Umbilical cord (tissue), 2 donors: ENCODE data around the gene TMC3. TPM values are rescaled to one million over a fixed set of nuclear protein-coding genes. Genes with fewer than 3 reads are reported as not detected.

Experiments used
- DNase-seq: peaks from one replicate; pipeline ENCODE4 v3.0.0-alpha.2; 2015; ENCODE audit warnings: low spot score
- total RNA-seq: library from RNA; depleted of rRNA; stranded (reverse); fragments of >200 nt; gene quantifications from one replicate; pipeline ENCODE4 v1.2.3, GENCODE V29; 2014; ENCODE audit warnings: low replicate concordance; ENCODE audit not compliant: insufficient read depth

Gene TMC3
- total RNA-seq, 1 donor from 2014 or later = 0.48 TPM

DNA sequence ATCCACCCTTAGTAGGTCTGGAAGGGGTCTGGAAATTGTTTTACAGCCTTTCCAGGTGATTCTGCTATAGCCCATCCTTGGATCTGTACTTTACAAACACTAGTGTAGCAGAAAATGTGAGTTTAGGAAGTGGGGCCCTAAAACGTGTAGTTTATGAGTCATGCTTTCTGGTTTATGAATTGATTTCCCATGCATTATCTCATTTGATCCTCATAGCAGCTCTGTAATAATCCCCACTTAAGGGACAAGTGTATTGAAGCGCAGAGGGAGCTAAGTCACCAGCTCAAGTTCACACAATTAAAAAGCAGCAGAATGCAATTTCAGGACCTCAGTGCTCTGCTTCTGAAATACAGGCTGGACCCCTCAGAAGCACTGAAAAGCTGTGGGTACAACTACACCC is 27.4 kb downstream of the TMC3 start:
- DNase-seq = no peak

DNA sequence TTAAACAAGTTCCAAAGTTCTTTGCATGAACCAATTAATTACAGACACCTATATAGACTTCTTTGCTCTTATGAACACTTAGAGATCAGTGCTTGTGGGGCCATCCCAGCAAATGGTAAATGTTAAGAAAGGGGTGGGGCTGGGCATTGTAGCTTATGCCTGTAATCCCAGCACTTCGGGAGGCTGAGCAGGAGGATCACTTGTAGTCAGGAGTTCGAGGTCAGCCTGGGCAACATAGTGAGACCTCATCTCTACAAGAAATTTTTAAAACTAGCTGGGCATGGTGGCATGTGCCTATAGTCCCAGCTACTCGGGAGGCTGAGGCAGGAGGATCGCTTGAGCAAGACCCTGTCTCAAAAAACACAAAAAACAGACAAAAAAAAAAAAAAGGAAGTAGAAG is 30.6 kb downstream of the TMC3 start:
- DNase-seq = no peak

DNA sequence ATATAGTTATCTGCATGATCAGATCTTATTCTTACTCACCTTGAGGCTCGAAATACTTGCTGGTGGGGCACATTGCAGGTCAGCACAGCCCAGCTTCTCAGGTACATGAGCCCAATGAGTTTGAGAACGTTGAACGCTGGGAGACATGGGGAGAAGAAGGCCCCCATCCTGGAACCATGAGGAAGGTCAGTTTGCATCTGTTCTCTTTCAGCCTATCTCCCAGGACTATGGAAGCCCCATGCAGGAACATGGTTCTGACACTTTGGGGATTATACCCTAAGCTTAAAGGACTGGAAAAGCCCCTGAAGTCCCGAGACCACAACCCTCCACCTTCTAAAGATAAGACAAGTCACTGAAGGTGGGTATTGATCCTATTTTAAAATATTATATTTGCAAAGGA is 32.7 kb downstream of the TMC3 start:
- DNase-seq = no peak

DNA sequence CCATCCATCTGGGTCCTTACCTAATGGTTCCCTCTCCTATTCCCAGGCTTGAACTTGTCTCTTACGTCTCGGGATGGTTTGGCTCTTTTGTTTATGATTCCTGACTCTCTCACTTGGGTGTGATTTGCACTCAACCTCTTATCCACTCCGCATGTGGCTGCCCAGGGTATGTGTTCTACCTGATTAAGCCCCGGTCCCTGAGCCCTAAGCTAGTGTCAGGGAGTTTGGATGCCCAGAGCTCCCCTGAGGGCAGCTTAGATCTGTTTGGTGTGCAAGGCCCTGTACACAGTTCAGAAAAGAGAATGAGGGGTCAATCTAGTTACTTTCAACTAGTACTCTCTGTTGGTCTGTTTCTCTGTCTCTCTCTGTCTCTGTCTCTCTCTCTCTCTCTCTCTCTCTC is 34.2 kb downstream of the TMC3 start:
- DNase-seq = no peak

DNA sequence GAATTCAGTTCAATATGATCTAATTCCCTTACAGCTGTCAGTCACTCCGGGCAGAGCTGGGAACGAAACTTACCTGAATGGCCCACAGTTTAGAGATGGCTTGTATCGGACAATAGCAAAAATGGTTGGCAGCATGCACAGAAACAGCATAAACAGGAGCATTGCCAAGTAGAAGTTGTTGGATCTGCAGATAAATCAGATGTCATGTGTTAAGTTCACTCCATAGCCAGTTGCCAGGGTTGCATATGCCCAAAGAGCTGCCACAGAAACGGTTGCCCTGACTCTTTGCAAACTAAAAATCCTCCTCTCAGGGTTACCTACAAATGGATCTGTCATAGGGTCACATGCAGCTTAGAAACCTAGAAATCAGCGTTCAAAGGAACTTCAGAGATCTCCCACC is 34.7 kb downstream of the TMC3 start:
- DNase-seq = no peak

DNA sequence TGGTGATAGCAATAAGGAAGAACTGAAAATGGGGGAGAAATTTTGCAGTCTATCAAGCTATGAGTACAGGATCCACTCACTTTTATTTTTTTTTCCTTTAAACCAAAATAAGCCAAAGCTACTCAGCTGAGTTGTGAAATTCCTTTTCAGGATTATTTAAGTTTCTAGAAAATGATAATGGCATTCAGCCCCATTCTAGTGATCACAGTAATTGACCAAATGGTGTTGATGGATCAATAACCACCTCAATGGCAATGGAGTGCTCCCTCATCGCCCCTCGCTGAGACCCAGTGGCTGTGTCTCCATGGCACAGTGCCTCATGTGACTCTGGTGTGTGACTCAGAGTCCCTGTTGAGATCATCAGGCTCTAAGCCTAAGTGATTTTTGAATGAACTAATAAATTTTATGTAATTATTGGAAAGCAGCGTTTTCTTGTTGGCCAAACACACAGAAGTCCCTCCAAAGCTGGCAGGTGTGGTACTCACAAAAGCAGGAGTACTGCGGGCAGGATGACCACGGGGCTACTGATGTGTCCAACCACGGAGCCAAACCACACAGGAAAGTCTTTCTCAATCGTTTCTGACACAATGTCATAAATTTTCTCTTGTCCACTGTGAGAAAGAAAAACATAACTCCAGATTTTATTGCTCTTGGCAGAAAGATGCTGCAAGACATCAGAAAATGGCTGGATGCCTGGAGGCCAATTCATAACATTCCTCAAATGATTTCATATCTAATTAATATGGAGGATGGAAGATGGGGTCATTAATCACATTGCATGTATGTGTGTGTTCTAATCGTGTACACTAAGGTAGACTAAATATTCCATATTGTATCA is 35.6 kb downstream of the TMC3 start:
- DNase-seq = peak; percentile 87

DNA sequence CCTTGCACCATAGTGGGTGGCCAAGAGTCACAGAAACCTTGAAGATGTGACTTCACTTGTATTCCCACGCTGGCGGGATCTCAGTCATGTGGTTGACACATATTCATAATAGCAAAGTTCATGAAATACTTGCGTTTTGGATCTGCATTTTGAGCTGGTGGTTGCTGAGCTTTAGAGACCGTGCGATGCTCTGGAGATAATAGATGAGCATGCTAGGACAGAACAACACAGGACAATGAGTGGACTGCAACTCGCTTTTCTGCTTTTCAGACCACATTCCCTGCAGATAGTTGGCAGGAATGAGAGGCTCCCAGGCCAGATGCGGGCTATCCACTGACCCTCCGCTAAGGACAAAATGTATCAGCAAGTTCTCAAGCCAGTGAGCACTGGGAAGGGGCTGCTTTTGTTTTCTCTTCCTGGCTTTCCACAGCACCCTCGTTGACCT is 36.3 kb downstream of the TMC3 start:
- peak; percentile 28 for DNase-seq

DNA sequence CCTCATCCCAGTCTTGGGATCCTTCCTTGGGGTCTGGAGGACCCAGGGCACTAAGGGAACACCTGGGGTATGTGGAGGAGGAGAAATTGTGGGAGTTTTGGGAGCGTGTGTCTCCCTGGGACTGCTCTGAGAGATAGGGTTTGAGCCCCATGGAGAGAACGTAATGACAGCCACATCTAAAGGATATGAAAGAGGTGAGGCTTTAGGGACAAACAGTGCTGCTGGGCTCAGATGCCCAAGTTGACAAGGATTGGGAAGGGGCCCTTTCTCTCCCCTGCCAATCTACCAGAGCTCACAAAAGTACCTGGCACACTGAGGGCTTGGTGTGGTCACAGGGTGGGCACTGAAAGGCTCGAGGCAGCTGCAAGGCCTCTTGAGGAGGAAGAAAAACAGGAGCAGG is 36.8 kb downstream of the TMC3 start:
- DNase-seq = no peak

DNA sequence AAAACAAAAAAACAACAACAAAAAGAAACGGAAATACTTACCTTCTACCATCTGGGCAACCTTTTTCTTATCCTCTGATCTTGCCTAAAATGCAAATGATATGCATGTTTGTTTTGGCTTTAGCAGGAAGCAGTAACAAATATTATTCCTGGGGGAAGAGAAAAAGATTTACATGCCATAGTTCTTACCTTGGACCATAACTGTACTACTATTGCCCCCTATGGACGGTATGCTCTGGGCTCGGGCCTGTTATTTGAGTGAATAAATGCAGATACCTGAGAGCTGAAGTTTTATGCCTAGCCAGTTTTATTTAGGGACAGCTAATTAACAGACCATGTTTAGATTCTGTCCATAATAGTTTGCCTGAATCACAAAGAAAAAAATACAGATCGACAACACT is 37.4 kb downstream of the TMC3 start:
- no peak for DNase-seq

DNA sequence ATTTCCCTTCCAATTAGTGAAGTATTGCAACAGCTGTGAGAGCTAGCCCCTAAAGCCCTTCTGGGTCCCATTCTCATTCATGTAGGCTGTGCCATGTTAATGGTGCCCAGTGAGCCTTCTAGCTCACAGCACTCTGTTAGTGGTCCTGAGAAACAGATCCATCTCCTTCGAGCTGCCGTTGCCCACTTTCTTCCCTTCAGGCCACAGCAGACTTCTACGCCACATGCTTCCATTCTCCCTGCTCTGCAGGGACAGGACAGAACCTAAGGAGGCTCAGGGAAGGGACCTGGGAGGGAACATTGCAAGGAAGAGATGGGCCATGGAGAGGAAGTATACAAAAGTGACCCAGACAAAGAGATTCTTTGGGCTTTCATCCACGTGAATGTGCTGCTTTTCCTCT is 38.4 kb downstream of the TMC3 start:
- DNase-seq = no peak

DNA sequence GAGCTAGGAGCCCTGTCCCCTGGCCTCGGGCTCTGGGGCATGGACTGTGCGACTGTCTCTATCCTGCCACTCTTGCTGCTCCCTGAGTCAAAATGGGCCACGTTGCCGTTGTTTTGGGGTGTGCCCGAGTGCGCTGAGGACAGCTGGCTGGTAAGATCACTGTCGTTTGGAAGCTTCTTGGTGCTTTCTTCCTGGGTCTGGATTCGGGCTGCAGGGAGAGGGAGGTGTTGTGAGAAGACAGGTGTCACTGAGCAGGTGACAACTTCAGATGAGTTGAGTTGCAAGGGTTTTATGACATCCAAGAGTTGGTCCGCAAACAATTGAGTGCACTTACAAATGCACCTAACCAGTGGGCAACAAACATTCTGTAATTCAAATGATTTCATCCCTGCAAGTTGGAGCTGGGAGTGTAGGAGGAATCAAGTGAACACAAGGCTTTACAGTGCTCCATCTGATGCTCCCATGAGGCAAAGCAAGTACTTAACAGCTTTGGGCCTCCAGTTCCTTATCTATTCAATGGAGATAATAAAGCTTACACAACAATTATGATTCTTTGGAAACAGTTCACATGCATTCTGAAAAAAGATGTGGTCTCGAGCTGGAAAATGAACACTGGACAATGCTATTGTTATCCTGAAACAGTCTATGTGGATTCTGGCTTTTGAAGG is 39.1 kb downstream of the TMC3 start:
- DNase-seq = peak; percentile 24

DNA sequence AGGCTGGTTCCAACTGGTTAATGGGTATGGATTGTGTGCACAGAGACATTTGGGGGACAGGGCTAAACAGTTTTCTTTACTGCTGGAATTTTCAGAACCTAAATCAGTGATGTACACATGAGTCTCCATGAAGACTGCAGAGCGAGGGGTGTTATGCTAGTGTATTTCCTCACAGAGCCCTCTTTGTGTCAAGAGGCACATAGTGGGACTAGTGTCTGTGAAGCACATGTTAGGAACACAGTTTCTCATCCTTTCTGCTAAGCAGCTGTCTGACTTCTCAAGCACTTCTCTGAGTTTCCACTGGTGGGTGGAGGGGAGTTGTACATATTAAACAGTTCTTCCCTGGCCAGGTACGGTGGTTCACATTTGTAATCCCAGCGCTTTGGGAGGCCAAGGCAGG is 40.6 kb downstream of the TMC3 start:
- no peak for DNase-seq

DNA sequence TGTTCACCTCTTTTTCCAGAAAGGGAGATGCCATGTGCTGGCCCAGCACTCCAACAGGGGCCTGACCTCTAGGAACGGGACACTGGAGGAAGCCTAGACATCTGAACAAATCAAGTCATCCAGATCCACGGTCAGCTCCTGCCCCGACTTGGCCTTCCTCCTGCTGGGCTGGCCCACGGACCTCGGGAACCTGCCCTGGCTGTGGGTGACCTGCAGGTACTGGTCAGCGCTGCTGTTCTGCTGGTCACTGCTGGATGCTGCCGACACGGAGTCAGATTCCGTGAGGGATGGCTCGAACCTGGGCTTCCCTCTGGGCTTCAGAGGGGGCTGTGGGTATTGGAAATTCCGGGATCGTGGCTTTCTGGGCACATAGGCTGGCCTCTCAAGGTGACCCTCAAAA is 41.7 kb downstream of the TMC3 start:
- no peak for DNase-seq

DNA sequence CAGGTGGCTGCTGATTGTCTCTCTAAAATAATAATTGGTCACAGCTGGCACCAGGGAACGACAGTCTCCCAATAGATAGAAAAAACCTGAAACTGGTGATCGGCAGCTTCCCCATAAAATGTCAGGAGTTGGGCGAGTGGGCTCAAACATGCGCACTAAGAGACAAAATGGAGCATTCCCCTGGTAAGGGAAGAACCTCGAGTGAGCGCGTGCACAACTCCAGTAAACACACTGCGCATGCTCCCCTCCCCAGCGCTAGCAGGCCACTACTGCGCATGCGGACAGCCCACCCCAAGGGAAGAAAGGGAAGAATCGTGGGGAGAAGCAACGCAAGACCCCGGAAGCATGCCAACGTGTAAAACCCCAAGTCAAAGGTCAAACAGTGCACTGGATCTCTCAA is 42.4 kb downstream of the TMC3 start:
- no peak for DNase-seq

DNA sequence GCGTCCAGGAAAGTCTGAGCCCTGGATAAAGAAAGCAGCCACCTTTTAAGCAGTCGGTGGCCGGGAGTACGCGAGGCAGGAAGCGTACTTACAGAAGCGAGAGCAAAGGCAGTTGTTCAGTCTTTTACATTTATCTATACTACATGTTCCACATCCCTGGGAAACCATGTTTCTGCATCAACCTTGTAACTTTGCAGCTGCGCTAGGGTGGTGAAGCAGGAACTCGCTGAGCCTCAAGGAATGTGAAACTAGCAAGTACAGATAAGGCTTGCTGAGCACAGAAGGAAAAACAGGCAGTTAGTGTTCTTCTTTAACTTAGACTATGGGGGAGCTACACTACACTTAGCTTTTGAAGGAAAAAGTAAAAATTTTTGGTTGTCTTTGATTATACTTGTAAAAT is 42.9 kb downstream of the TMC3 start:
- peak; percentile 86 for DNase-seq

DNA sequence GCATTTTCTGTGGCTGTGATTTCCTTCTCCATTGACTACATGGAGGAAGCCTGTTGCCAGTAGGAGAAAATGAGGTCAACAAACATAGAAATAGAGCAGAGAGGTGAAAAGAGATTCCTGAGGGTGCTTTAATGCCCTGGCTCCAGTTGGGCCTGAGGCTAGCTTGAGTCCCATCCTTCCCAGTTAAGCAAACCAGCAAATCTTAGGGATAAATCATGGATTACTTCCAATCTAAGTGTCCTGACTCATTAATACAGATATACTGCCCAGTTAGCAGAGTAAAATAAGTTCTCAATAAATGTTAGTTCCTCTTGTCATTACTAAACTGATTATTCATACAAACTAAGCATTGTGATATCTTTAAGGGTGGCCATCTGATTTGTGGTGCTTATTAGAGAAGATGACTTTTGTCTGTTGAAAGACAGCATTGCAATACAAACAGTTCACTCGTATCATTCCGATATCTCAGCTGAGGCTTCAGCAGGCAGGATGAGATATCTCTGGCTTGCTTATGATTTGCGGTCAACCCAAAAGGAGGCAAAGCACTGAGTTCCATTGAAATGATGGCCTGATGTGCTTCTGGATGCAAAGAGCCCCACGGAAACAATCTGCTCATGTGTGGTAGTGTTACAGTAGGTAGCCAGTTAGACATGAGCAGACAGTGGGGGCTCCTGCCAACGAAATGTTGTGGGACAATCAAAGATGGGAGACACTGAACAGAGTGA is 43.5 kb downstream of the TMC3 start:
- peak; percentile 68 for DNase-seq

DNA sequence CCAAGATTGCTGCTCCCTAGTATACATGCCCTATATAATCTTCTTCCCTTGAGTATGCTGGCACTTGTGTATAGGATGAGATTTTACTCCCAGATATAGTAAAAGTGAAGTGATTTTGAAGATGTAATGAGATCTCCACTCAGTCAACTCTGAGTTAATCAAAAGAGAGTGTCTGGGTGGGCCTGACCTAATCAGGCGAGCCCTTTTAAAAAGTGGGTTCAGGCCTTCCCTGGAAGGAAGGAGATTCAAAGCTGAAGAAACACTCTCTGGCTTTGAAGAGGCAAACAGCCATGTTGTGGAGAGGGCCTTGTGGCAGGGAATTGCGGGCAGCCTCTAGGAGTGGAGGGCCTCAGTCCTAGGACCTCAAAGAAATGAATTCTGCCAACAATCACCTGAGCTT is 44.6 kb downstream of the TMC3 start:
- no peak for DNase-seq

DNA sequence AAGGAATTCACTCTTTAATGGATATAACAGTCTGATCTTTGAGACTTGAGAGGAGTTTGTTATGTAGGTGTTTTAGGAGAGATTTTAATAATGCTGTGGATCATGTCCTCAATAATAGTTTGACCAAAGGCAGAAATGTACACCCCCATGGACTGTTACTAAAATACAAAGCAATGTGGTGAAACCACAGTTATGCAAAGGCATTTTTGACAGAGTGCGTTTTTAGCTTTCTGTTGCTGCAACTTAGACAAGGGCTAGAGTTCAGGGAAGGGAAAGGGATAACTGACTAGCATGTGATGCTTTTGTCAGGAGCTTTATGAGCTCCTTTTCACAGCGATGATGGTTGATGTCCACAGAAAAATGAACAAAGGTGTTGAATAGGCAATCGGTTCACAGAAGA is 46.5 kb downstream of the TMC3 start:
- peak; percentile 38 for DNase-seq

DNA sequence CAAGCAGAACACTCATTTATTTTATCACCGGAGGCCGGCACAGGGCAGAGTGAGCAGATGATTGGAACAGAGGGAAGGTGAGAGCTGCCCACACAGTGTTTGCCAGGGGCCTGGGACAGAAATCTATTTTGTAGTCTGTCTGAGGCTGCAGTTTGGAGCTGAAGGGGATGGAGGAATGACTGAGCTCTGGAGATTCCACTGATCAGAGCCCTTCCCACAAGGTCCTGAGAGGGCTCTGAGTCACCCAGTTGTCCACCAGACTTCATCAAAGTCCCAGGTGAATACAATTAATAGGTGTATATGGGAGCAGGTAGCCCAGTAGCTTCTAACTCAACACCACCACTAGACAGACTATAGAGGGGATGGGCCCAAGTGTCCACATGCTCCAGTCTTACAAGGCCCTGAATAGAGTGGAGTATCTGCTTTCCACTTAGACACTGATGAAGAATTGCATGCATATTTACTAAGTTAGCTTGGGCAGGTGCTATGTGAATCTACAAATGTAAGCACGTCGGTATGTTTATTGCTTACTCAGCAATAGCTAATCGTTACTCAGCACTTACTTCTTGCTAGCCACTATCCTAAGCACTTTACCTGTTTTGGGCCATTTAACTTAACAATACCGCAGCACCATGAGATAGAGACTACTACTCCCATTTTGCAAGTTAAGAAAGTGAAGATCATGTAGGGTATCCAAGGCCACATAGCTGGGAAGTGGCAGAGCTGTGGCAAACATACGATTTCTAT is 47.4 kb downstream of the TMC3 start:
- DNase-seq = no peak

DNA sequence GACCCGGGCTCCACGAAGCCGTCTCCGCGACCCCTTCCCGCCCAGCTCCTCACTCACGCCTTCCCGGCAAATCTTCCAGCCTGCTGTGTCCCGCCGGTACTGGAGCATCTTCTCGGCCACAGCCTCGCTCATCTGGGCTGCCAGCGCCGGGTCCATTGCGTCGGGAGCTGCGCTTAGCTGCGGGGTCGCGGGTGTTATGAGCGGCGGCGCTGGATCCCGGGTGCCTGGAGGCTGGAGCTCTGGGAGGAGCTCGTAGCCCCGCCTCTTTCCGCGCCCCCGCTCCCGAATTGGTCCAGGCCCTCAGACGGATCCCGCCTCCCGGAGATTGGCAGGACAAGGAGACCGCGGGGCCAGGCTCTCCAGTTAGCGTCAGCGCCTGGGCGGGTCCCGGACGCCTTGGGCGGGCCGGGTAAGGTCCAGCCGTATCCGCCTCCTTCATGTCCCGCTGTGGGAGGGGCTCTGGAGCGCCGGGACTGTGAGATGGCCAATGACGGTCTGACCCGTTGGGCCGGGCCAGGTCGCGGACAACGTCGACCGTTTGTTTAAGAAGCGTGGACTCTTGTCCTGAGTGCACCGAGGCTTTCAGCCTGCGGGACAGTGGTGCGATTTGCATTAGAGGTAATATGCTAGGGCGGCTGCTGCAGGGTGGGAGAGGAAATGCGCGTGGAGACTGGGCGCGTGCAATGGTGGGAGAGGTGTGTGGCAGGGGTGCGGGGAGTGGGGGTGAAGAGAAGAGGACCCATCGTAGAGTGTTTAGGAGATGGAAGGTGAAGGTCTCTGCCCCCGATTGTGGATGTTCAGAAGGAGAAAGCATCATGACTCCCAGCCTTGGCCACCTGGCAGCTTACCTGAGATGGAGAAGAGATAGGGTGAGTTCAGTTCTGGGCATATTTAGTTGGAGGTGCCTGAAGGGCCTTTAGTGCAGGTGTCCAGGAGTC is 49.8 kb downstream of the TMC3 start, which contains the start of gene STARD5:
STARD5 (minus strand) TSS at position 198 of the 938 bp plus-strand sequence; CDS start at position 156, 42 bp downstream.
- peak; percentile 99 for DNase-seq

DNA sequence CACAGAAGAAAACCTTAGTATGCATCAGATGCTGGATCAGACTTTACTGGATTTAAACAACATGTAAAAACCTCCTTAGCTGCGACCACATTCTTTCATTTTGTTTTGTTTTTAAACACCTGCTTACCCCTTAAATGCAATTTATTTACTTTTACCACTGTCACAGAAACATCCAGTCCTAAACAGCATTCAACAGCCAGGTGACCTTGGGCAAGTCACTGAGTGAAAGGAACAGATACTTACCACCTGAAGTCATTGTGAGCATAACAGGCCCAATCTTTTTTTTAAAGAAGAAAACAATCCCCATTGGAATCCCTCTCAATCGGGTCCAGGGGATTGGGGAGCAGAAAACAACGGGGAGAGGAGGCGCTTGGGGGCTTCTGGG is 50.5 kb downstream of the TMC3 start:
- no peak for DNase-seq
